ENCODE results near the gene CCNY.

- TF ChIP-seq EZH2 (IDR thresholded peaks at IDR 0.05) (no peak), POLR2AphosphoS5 (IDR thresholded peaks at IDR 0.05; ENCODE audit: borderline replicate concordance, low read depth, low read length) (no peak)
Measured at GRCh38 chr10:35561715-35562114, 225.4 kb downstream of the CCNY start.
